Hematopoietic multipotent progenitor cell (in vitro differentiated cells): Measurements from ENCODE around the gene ACOX2. TPM values are rescaled to one million over a fixed set of nuclear protein-coding genes. Genes with fewer than 3 reads are reported as not detected.

Experiments used
- DNase-seq, 3 donors: peaks; one replicate each; pipeline ENCODE4 v3.0.0-alpha.2; 2011 to 2015; ENCODE audit warnings: low read depth in 2 of 3, low spot score in 2 of 3
- total RNA-seq: library from RNA; depleted of rRNA; stranded (reverse); fragments of >200 nt; gene quantifications from one replicate; pipeline ENCODE4 v1.2.3, GENCODE V29; 2012

The ACOX2 gene
- total RNA-seq, 1 donor = 5.7 TPM

GRCh38 chr3:58567251-58567515, 30.2 kb upstream of the ACOX2 start:
- DNase-seq = no peak

- DNase-seq = no peak
Measured at GRCh38 chr3:58566398-58567250, 29.6 kb upstream of the ACOX2 start.

GRCh38 chr3:58565621-58566397, 28.8 kb upstream of the ACOX2 start:
- no peak for DNase-seq

- no peak for DNase-seq
Measured at GRCh38 chr3:58564456-58565160, 27.6 kb upstream of the ACOX2 start.

GRCh38 chr3:58564054-58564453, 27.1 kb upstream of the ACOX2 start:
- no peak for DNase-seq

- no peak for DNase-seq
Measured at GRCh38 chr3:58563386-58564035, 26.5 kb upstream of the ACOX2 start.

- no peak for DNase-seq
Measured at GRCh38 chr3:58562498-58562897, 25.5 kb upstream of the ACOX2 start.

GRCh38 chr3:58560771-58561311, 23.9 kb upstream of the ACOX2 start:
- no peak for DNase-seq

- DNase-seq = no peak
Measured at GRCh38 chr3:58559586-58559985, 22.6 kb upstream of the ACOX2 start.

- no peak for DNase-seq
Measured at GRCh38 chr3:58557491-58557890, 20.5 kb upstream of the ACOX2 start.

- DNase-seq = no peak
Measured at GRCh38 chr3:58556761-58557221, 19.8 kb upstream of the ACOX2 start.

- DNase-seq = no peak
Measured at GRCh38 chr3:58556001-58556400, 19.0 kb upstream of the ACOX2 start.

GRCh38 chr3:58555203-58555602, 18.2 kb upstream of the ACOX2 start:
- no peak for DNase-seq

GRCh38 chr3:58553003-58553402, 16.0 kb upstream of the ACOX2 start:
- DNase-seq = no peak

GRCh38 chr3:58551636-58552180, 14.7 kb upstream of the ACOX2 start:
- DNase-seq = no peak

GRCh38 chr3:58544541-58544940, 7.6 kb upstream of the ACOX2 start:
- no peak for DNase-seq

GRCh38 chr3:58540176-58540858, 3.3 kb upstream of the ACOX2 start:
- DNase-seq = no peak

GRCh38 chr3:58539626-58540025, 2.6 kb upstream of the ACOX2 start:
- DNase-seq = no peak

GRCh38 chr3:58537412-58538301, 667 bp upstream of the ACOX2 start:
- DNase-seq = no peak
